ENCODE data around the gene CNTFR.

DNA sequence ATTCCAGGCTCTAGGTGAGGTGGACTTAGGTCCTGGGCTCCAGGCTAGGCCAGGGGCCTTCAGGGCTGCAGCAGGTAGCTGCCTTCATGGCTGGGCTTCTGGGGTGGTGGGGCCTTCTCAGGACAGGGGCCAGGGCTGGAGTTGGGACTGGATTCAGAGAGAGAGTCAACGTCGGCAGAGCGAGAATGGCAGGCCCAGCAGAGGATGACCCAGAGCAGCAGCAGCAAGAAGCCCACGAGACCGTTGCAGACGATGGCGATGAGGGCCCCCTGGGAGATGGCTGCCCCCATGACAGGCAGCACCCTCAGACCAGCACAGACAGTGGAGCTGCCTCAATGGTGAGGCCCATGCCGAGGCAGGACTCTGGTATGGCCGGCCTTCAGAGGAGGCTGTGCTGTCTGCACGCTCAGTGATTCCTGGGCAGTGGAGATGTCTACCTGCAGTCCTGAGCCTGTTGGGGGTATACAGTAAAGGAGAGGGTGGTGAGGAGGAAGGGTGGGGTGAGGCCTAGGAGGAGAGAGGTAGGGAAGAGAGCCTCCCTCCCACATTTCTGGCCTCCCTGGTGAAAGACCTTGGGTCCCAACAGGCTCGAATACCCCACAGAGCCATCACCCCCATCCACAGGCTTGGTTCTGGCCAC lies 68.0 kb downstream of the CNTFR start:
- no peak for TF ChIP-seq CTCF (IDR thresholded peaks at IDR 0.05 in 8 of 11, conservative IDR thresholded peaks at IDR 0.05 in 3 of 11)
- TF ChIP-seq POLR2A (IDR thresholded peaks at IDR 0.05) = no peak
- TF ChIP-seq POLR2AphosphoS5 (IDR thresholded peaks at IDR 0.05) = no peak
